SKM-1 (cell line): Measurements from ENCODE around the gene DGKH.
"Not testable (repeated sequence)": the region's sequence is repeated elsewhere in the genome, so short reads cannot be mapped to it uniquely, and the experiment has no call there.

Experiments
- DNase-seq: peaks from one replicate; lab custom pipeline; 2025; ENCODE audit not compliant: unreplicated experiment; lab: John Stamatoyannopoulos, UW

DGKH gene

GRCh38 chr13:42163338-42163737 is 114.9 kb downstream of the DGKH start:
- DNase-seq = not testable (repeated sequence)

- not testable (repeated sequence) for DNase-seq
Observed at GRCh38 chr13:42163910-42164309, 115.5 kb downstream of the DGKH start.

GRCh38 chr13:42164557-42165125 is 116.2 kb downstream of the DGKH start:
- no peak for DNase-seq

- no peak for DNase-seq
Observed at GRCh38 chr13:42168496-42168895, 120.0 kb downstream of the DGKH start.

- no peak for DNase-seq
Observed at GRCh38 chr13:42170029-42170428, 121.6 kb downstream of the DGKH start.

- no peak for DNase-seq
Observed at GRCh38 chr13:42173789-42174343, 125.4 kb downstream of the DGKH start.

GRCh38 chr13:42174344-42175162 is 126.1 kb downstream of the DGKH start:
- DNase-seq = no peak

GRCh38 chr13:42176294-42176693 is 127.8 kb downstream of the DGKH start:
- DNase-seq = no peak

GRCh38 chr13:42177189-42177588 is 128.7 kb downstream of the DGKH start:
- no peak for DNase-seq

GRCh38 chr13:42181381-42181953 is 133.0 kb downstream of the DGKH start:
- DNase-seq = no peak

GRCh38 chr13:42189061-42189460 is 140.6 kb downstream of the DGKH start:
- no peak for DNase-seq

GRCh38 chr13:42190529-42190928 is 142.1 kb downstream of the DGKH start:
- DNase-seq = no peak

GRCh38 chr13:42211704-42212464 is 163.4 kb downstream of the DGKH start:
- DNase-seq = no peak

GRCh38 chr13:42214446-42214845 is 166.0 kb downstream of the DGKH start:
- DNase-seq = no peak

- no peak for DNase-seq
Observed at GRCh38 chr13:42215578-42216421, 167.4 kb downstream of the DGKH start.

- no peak for DNase-seq
Observed at GRCh38 chr13:42216422-42216735, 167.9 kb downstream of the DGKH start.

- no peak for DNase-seq
Observed at GRCh38 chr13:42218576-42218975, 170.1 kb downstream of the DGKH start.

GRCh38 chr13:42219051-42219450 is 170.6 kb downstream of the DGKH start:
- no peak for DNase-seq

GRCh38 chr13:42219876-42220275 is 171.4 kb downstream of the DGKH start:
- DNase-seq = no peak

- DNase-seq = no peak
Observed at GRCh38 chr13:42221121-42221765, 172.8 kb downstream of the DGKH start.
